ENCODE results near the gene KIAA1586.
"Not testable (repeated sequence)": the region's sequence is repeated elsewhere in the genome, so short reads cannot be mapped to it uniquely, and the experiment has no call there.

The KIAA1586 gene

GRCh38 chr6:57004292-57004691 is 42.2 kb upstream of the KIAA1586 start:
- H2BK12ac ChIP-seq (ENCODE audit: low read length), result no peak overlapping the region
- peaks cover 0 to 2% of the 10 kb centered on the region in 2 experiments for H3K36me3 ChIP-seq (ENCODE audit: control insufficient read depth in 1 of 2, insufficient read depth in 2 of 2, low read length in 2 of 2)
- H3K9ac ChIP-seq (ENCODE audit: low read length), result no peak overlapping the region
- no peak overlapping the region for H2BK120ac ChIP-seq (ENCODE audit: insufficient read depth, low read length, poor library complexity)
- WGBS (ENCODE audit: extremely low coverage, insufficient coverage, insufficient read length), result no CpG with 5 or more reads among the region's 14 CpGs
- H3K9me3 ChIP-seq (ENCODE audit: insufficient read depth, low read depth, low read length), result peaks cover 5% of the 10 kb centered on the region
- no peak overlapping the region for H3K18ac ChIP-seq (ENCODE audit: low read length)
- H3K23ac ChIP-seq (ENCODE audit: low read length), result no peak overlapping the region
- H3K14ac ChIP-seq (ENCODE audit: low read length), result no peak overlapping the region
- no peak overlapping the region for H3K27ac ChIP-seq (ENCODE audit: low read depth, low read length)
- H3K4me1 ChIP-seq (ENCODE audit: control insufficient read depth in 1 of 2, insufficient read depth in 2 of 2, low read length in 2 of 2), result peaks cover 0 to 3% of the 10 kb centered on the region in 2 experiments
- H3K4me3 ChIP-seq (ENCODE audit: low read depth, low read length), result no peak overlapping the region
- H3K27me3 ChIP-seq (ENCODE audit: insufficient read depth, low read length), result no peaks in the 10 kb centered on the region
- H3K4me2 ChIP-seq (ENCODE audit: low read length), result no peak overlapping the region
- H4K12ac ChIP-seq (ENCODE audit: low read depth, low read length), result no peak overlapping the region
- no peak overlapping the region for H2AFZ ChIP-seq (ENCODE audit: insufficient read depth, low read length, poor library complexity)
- no peak overlapping the region for H4K8ac ChIP-seq (ENCODE audit: low read depth, low read length)
- no peak for DNase-seq
- H2AK5ac ChIP-seq (ENCODE audit: low read length), result no peak overlapping the region
- no peak overlapping the region for H4K91ac ChIP-seq (ENCODE audit: low read depth, low read length)
- H2BK5ac ChIP-seq (ENCODE audit: low read depth, low read length, poor library complexity), result no peak overlapping the region
- no peaks in the 10 kb centered on the region for H3K79me1 ChIP-seq (ENCODE audit: low read length)
- no peak overlapping the region for H3K4ac ChIP-seq (ENCODE audit: low read depth, low read length)
- no peaks in the 10 kb centered on the region for H3K79me2 ChIP-seq (ENCODE audit: control insufficient read depth, insufficient read depth, low read length, poor library complexity)

- no peaks in the 10 kb centered on the region for H3K27me3 ChIP-seq (ENCODE audit: insufficient read depth, low read length)
- no peak overlapping the region for H2BK5ac ChIP-seq (ENCODE audit: low read depth, low read length, poor library complexity)
- peak; percentile 65 to 81 for DNase-seq
- H3K4me2 ChIP-seq (ENCODE audit: low read length), result no peak overlapping the region
- H2AFZ ChIP-seq (ENCODE audit: insufficient read depth, low read length, poor library complexity), result no peak overlapping the region
- H3K4ac ChIP-seq (ENCODE audit: low read depth, low read length), result no peak overlapping the region
- H2BK120ac ChIP-seq (ENCODE audit: insufficient read depth, low read length, poor library complexity), result no peak overlapping the region
- no peaks in the 10 kb centered on the region for H3K36me3 ChIP-seq (ENCODE audit: control insufficient read depth in 1 of 2, insufficient read depth in 2 of 2, low read length in 2 of 2)
- no peak overlapping the region for H4K12ac ChIP-seq (ENCODE audit: low read depth, low read length)
- H2AK5ac ChIP-seq (ENCODE audit: low read length), result no peak overlapping the region
- peaks cover 0 to 3% of the 10 kb centered on the region in 2 experiments for H3K4me1 ChIP-seq (ENCODE audit: control insufficient read depth in 1 of 2, insufficient read depth in 2 of 2, low read length in 2 of 2)
- no peak overlapping the region for H4K91ac ChIP-seq (ENCODE audit: low read depth, low read length)
- H3K79me2 ChIP-seq (ENCODE audit: control insufficient read depth, insufficient read depth, low read length, poor library complexity), result no peaks in the 10 kb centered on the region
- H3K9ac ChIP-seq (ENCODE audit: low read length), result no peak overlapping the region
- no peak overlapping the region for H4K8ac ChIP-seq (ENCODE audit: low read depth, low read length)
- H3K79me1 ChIP-seq (ENCODE audit: low read length), result no peaks in the 10 kb centered on the region
- no peak overlapping the region for H3K18ac ChIP-seq (ENCODE audit: low read length)
- no peak overlapping the region for H3K14ac ChIP-seq (ENCODE audit: low read length)
- H3K23ac ChIP-seq (ENCODE audit: low read length), result no peak overlapping the region
- peaks cover 2% of the 10 kb centered on the region for H3K9me3 ChIP-seq (ENCODE audit: insufficient read depth, low read depth, low read length)
- H2BK12ac ChIP-seq (ENCODE audit: low read length), result no peak overlapping the region
- H3K27ac ChIP-seq (ENCODE audit: low read depth, low read length), result no peak overlapping the region
- no peak overlapping the region for H3K4me3 ChIP-seq (ENCODE audit: low read depth, low read length)
- WGBS (ENCODE audit: extremely low coverage, insufficient coverage, insufficient read length), result no CpG with 5 or more reads among the region's 3 CpGs
Observed at GRCh38 chr6:57006101-57006500, 40.4 kb upstream of the KIAA1586 start.

GRCh38 chr6:57008069-57008468 is 38.4 kb upstream of the KIAA1586 start:
- not testable (repeated sequence) for H3K4me2 ChIP-seq (ENCODE audit: low read length); H3K4me1 ChIP-seq (ENCODE audit: control insufficient read depth in 1 of 2, insufficient read depth in 2 of 2, low read length in 2 of 2); H3K18ac ChIP-seq (ENCODE audit: low read length); H3K27ac ChIP-seq (ENCODE audit: low read depth, low read length); H4K91ac ChIP-seq (ENCODE audit: low read depth, low read length); H2AFZ ChIP-seq (ENCODE audit: insufficient read depth, low read length, poor library complexity); H2AK5ac ChIP-seq (ENCODE audit: low read length); H4K8ac ChIP-seq (ENCODE audit: low read depth, low read length); H3K14ac ChIP-seq (ENCODE audit: low read length); H3K79me1 ChIP-seq (ENCODE audit: low read length); H3K9me3 ChIP-seq (ENCODE audit: insufficient read depth, low read depth, low read length); H3K36me3 ChIP-seq (ENCODE audit: control insufficient read depth in 1 of 2, insufficient read depth in 2 of 2, low read length in 2 of 2); H2BK120ac ChIP-seq (ENCODE audit: insufficient read depth, low read length, poor library complexity); H3K4me3 ChIP-seq (ENCODE audit: low read depth, low read length); H3K9ac ChIP-seq (ENCODE audit: low read length); H2BK5ac ChIP-seq (ENCODE audit: low read depth, low read length, poor library complexity); H3K23ac ChIP-seq (ENCODE audit: low read length); H4K12ac ChIP-seq (ENCODE audit: low read depth, low read length); H3K79me2 ChIP-seq (ENCODE audit: control insufficient read depth, insufficient read depth, low read length, poor library complexity); H3K4ac ChIP-seq (ENCODE audit: low read depth, low read length); H3K27me3 ChIP-seq (ENCODE audit: insufficient read depth, low read length); H2BK12ac ChIP-seq (ENCODE audit: low read length)
- WGBS (ENCODE audit: extremely low coverage, insufficient coverage, insufficient read length), result no CpG with 5 or more reads among the region's 2 CpGs
- peak in 1 of 2 donors; percentile 46 for DNase-seq

GRCh38 chr6:57013521-57013926 is 33.0 kb upstream of the KIAA1586 start:
- peak; percentile 64 to 75 for DNase-seq
- Histone ChIP-seq H2AFZ (ENCODE audit: insufficient read depth, low read length, poor library complexity) (no peak overlapping the region), H3K27me3 (ENCODE audit: insufficient read depth, low read length) (no peaks in the 10 kb centered on the region), H2BK120ac (ENCODE audit: insufficient read depth, low read length, poor library complexity) (peak overlapping the region; percentile 80), H3K9me3 (ENCODE audit: insufficient read depth, low read depth, low read length) (no peaks in the 10 kb centered on the region), H3K36me3 (ENCODE audit: control insufficient read depth in 1 of 2, insufficient read depth in 2 of 2, low read length in 2 of 2) (no peaks in the 10 kb centered on the region), H3K79me1 (ENCODE audit: low read length) (peaks cover 3% of the 10 kb centered on the region), H3K14ac (ENCODE audit: low read length) (no peak overlapping the region), H2BK12ac (ENCODE audit: low read length) (peak overlapping the region; percentile 87), H4K8ac (ENCODE audit: low read depth, low read length) (no peak overlapping the region), H2AK5ac (ENCODE audit: low read length) (no peak overlapping the region), H3K4ac (ENCODE audit: low read depth, low read length) (no peak overlapping the region), H3K4me1 (ENCODE audit: control insufficient read depth in 1 of 2, insufficient read depth in 2 of 2, low read length in 2 of 2) (peaks cover 6 to 9% of the 10 kb centered on the region in 2 experiments), H3K18ac (ENCODE audit: low read length) (no peak overlapping the region), H2BK5ac (ENCODE audit: low read depth, low read length, poor library complexity) (peak overlapping the region; percentile 76), H3K79me2 (ENCODE audit: control insufficient read depth, insufficient read depth, low read length, poor library complexity) (no peaks in the 10 kb centered on the region), H3K23ac (ENCODE audit: low read length) (no peak overlapping the region), H3K4me2 (ENCODE audit: low read length) (peak overlapping the region; percentile 45), H4K91ac (ENCODE audit: low read depth, low read length) (peak overlapping the region; percentile 68), H3K27ac (ENCODE audit: low read depth, low read length) (peak overlapping the region; percentile 91), H4K12ac (ENCODE audit: low read depth, low read length) (no peak overlapping the region), H3K9ac (ENCODE audit: low read length) (no peak overlapping the region), H3K4me3 (ENCODE audit: low read depth, low read length) (no peak overlapping the region)
- WGBS (ENCODE audit: extremely low coverage, insufficient coverage, insufficient read length), result no CpG with 5 or more reads among the region's 4 CpGs

Measured in trophoblast cell (in vitro differentiated cells and primary cell).